GM21528 (cell line): ENCODE measurements around the gene DUX4.
"Not testable (repeated sequence)": the region's sequence is repeated elsewhere in the genome, so short reads cannot be mapped to it uniquely, and the experiment has no call there.

ENCODE experiments used
- ATAC-seq: cut with Tn5 transposase; IDR thresholded peaks from one replicate; pipeline ENCODE4 v1.9.1; 2021; ENCODE audit warnings: mild to moderate bottlenecking, moderate library complexity; ENCODE audit not compliant: unreplicated experiment, low FRiP score

The DUX4 gene

GRCh38 chr4:190173428-190173827 lies at the start of gene DUX4:
TSS of gene DUX4 (plus strand) at chr4:190173774. CDS start at chr4:190173774, 0 bp downstream.
- not testable (repeated sequence) for ATAC-seq

GRCh38 chr4:190175436-190175835 lies 1.9 kb downstream of the DUX4 start:
- not testable (repeated sequence) for ATAC-seq

- peak; percentile 38 for ATAC-seq
Observed at GRCh38 chr4:190177727-190178605, 4.4 kb downstream of the DUX4 start.

GRCh38 chr4:190178606-190178990 lies 5.0 kb downstream of the DUX4 start:
- ATAC-seq: peak; percentile 10

- ATAC-seq: peak; percentile 81
Observed at GRCh38 chr4:190179030-190179739, 5.6 kb downstream of the DUX4 start.

- ATAC-seq: not testable (repeated sequence)
Observed at GRCh38 chr4:190179740-190180094, 6.1 kb downstream of the DUX4 start.

GRCh38 chr4:190180947-190181346 lies 7.4 kb downstream of the DUX4 start:
- not testable (repeated sequence) for ATAC-seq

- ATAC-seq: not testable (repeated sequence)
Observed at GRCh38 chr4:190181481-190182100, 8.0 kb downstream of the DUX4 start.

- not testable (repeated sequence) for ATAC-seq
Observed at GRCh38 chr4:190203510-190203909, 29.9 kb downstream of the DUX4 start.
